GM20431 (cell line): ENCODE results near the gene HOXA3.

ENCODE experiments used
- in situ Hi-C: fragments of 300-500 bp; cut with MseI, MboI; formaldehyde crosslinking; loops from one replicate; pipeline ENCODE4 v1.15.0; 2020; ENCODE audit warnings: low sequenced_read_pairs; ENCODE audit not compliant: unreplicated experiment

Gene HOXA3

GRCh38 chr7:27122077-27122910, 30.1 kb downstream of the HOXA3 start:
- in situ Hi-C loops: no loop called here

GRCh38 chr7:27121684-27122076, 30.7 kb downstream of the HOXA3 start:
- in situ Hi-C loops: no loop called here

DNA sequence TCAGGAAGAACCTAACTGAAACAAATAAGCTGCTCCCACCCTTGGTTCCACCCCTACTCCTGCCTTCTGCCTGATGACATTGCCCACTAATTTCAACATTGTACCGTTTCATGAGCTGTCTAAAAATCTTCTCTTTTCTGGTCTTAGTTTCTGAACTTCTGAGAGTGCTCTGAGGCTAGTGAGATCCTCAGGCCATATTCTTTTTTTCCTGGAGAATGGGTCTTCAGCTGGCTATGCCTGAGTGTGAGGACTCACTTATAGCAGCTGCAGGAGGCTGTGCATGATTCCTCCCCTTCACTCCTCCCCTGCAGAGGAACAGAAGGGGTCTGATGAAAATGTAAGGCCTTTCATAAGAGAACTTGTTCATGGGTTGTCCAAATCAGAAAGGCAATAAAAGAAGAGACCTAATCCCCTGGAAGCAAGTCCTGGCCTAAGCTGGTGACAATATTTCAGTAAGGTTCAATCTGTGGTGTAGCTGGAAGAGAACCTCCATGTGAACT, 32.9 kb downstream of the HOXA3 start:
- in situ Hi-C loops: no loop called here

DNA sequence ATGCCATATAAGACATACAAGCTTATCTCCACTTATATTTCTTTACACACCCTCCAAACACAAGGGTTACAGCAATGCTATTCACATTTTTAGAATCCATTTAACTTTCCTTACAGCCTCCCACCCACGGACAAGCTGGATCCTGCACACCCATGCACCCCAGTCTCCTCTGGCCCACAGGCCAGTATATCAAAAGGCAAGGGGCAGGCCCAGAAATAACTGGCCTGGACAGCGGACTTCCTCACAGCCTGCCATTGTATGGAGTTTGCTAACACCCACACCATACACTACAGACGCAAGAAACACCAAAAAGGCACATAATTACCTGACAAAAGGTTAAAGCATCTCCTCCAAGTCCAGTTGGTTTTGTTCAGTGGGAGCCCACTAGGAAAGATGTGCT, 33.8 kb downstream of the HOXA3 start:
- in situ Hi-C loops: no loop called here

- in situ Hi-C loops: no loop called here
Observed at GRCh38 chr7:27117887-27118491, 34.4 kb downstream of the HOXA3 start.

DNA sequence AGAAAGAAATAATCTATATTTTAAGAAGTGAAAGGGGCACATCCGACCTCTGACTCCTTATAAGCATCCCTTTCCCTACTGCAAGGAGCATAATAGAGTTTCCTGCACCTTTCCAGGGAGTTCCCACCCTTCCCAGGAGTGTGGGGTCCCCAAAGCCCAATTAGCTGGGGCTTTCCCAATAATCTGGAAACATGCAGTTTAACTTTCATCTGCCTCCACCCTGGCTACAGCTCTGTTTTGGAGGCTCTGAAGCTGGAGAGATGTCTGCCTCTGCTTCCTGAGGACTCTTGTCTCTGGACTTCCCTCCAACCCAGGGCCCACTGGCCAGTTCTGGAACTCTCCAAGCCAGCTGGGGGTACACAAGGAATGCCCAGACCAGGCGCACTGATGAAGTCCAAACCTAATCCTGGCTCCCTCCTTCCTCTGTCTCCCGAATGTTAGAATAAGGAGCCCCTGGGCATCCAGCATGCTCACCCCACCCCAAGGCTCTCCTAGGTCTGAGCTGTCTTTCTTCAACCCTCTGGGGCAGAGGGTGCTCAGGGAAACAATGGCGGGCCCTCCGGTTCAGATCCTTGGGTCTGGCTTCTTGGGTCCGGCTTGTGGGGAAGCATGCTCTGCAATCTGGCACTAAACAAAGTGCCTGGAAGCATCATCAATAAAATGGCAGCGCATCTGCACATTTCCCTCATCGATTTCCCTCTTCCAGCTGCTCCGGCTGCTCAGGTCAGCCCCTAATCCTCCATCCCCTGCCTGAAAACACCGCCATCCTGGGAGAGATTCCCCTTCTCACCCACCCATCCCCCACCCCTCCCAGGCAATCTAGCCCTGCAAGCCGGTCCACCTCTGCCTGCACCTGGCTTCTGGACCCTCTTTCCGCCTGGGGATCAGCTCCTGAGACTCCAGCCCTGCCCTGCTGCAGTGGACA, 35.2 kb downstream of the HOXA3 start:
- in situ Hi-C loops: no loop called here

DNA sequence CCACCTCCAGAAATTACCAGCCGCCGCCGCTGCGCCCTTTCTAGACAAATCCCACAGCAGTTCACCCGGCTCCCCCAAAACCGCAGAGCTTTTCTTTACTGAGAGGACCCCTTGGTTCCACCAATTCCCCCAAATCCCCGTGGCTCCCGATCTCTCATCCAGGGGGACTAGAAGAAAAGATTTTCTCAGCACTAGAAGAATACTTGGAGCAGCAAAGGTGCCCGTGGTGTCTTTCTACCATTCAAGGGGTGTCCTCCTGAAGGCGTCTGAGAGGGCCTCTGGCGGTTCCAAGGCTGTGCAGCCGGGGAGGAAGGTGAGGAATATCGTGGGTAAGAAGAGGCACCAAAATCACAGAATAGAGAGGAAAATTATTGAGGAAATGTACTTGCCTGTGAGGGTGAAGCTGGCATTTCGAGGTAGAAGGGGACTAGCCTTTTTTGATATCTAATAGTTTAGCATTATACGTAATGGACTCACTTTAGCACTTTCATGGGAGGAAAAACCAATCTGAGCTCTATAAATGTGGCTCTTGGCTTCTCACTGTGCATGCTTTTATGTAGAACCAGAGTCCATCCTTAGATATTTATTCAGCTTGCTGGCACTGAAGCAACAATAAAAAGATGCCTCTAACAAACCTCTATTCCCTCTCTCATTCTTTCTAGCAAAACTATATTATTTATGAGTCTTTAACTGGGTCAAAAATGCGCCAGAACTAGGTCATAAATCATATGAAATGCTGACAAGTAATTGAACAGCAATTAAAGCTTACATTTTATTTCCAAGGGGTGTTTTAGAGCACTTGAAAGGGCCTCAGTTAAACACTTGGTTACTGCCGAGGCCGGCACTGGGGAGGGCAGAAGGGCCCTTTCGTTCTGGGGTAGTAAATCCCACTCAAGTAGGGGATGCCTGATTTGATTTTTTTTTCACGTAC, 36.1 kb downstream of the HOXA3 start:
- in situ Hi-C loops: no loop called here

DNA sequence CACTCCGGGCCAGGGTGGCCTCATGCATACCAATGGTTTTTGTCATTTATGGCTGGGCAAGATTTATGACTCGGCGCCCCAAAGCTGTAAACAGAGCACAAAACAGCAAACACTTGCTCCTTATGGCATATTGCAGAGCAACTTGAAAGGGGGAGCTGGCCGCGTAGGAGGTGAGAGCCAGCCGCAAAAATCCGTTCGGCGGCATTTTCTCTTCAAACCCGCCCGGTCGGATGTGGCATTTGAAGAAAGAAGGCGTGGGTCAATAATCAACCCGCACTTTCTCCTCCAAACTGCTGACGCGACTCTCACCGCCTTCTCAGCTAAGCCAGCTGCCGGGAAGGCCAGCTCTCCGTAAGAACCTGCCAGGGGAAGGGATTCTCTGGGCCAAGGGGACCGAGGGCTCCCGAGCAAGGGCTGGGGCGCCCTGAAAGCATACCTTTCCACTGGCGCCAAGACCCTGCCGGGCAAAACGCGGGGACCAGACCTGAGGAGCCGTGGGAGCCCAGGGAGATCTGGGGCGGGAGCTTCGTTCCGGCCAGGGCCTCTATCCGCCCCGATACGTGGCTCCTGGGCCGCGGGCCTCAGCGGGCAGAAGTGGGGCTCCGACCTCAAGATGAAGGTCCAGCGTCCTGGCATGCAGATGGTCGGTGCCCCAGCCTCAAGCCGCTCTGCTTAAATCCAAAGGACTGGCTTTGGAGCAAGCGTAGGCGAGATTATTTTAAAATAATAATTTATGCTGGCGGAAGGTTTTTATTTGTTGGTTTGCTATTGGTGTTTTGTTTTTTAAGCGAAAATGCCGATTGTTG, 37.0 kb downstream of the HOXA3 start:
- in situ Hi-C loops: no loop called here

GRCh38 chr7:27114881-27115220, 37.5 kb downstream of the HOXA3 start:
- in situ Hi-C loops: no loop called here

DNA sequence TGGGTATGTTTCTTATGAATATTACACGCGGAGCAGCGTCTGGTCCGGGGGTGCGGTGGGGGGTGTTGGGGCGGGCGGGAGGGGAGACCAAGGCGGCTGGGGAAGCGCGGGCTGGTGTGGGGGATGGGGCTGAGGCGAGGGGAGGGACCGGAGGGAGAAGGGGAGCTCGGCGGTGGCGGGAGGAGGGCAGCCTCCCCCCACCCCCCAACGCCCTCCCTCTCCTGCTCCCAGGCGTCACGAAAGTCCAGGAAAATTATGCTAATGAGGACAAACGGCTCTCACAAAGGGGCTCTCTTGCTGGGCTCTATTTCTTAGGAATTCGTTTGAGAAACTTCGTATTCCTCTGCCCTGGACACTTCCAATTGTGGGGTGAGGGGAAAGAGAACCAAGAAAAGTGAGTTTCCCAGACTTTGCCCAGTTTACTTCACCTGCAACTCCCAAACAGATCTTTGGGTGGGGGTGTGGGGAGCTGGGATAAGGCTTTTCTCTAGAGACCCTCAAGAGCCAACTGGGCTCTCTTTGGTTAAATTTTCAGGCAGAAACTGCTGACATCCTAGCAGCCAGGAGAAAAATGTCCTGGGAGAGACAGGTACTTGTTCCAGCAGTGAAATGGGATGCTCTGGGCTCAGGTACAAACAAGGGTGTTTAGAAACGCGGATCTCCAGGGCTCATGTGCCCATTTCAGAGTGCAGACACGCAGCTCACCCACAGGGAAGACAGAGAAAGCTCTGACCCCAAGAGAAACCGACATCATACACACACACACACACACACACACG, 38.2 kb downstream of the HOXA3 start:
- in situ Hi-C loops: no loop called here

DNA sequence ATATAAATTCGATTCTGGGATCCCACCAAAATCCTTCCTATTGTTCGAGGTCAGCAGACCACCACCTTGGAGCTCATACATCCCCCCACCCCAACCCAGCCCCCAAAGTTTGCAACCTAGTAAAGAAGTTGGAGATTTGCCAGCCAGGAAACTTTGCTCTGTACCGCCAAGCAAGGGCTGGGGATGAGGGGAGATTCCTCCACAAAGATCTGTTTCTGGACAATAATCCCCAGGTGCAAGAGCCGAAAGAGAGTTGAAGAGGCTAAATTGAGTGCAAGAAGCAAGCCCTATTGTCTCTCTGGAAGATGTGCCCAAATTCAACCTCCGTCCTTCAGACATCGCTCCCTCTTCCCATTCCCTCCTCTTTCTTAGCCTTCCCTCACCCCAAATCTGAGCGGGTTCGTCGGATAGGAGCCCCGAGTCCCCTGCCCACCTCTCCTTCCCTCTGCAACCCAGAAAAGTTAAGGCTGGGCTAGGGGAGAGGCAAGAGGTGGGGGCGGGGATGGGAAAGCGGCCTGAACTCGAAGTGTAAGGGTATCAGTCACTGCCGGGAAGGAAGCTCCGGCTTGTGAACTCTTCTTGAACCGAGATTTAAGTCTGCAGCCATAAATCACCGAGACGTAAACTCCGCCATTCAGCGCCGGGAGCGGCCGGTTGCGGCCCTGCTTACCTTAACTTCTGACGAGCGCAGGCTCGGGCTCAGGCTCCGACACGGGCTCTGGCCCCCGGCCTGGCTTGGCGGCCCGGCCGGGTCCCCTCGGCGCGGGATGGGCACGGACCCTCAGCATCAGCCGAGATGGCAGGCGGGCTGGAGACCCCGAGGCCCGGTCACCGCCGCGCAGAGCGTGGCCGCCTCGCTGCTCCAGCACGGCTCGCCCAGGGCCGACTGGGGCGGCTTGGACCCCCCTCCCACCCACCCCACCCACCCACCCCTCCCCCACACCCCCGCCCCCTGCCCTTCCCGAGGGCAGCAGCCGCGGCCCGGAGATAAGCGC, 39.1 kb downstream of the HOXA3 start:
- in situ Hi-C loops: no loop called here

- in situ Hi-C loops: no loop called here
Observed at GRCh38 chr7:27112361-27112760, 40.0 kb downstream of the HOXA3 start.

DNA sequence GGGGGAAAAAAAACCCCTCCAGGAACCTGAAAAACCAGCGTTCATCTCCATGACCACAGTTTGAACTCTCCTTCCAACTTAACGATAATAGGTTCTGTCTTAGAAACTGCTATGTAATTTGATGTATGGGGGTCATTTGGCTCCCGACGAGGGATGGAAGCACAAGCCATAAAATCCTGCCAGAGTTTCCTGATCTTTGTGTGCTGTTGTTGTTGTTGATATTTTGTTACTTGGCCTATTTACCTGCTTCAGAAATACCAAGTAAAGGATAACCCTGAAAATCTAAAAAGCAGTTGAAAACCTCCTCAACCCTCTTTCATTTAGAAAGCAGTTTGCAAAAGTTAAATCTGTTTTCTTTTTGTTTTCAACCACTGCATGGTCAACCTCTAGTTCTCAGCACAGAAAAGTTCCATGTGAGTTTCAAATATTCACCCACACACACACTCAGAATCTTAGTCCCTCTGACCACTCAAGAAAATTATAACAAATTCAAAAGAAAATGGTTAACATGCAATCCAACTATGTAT, 40.6 kb downstream of the HOXA3 start:
- in situ Hi-C loops: no loop called here

DNA sequence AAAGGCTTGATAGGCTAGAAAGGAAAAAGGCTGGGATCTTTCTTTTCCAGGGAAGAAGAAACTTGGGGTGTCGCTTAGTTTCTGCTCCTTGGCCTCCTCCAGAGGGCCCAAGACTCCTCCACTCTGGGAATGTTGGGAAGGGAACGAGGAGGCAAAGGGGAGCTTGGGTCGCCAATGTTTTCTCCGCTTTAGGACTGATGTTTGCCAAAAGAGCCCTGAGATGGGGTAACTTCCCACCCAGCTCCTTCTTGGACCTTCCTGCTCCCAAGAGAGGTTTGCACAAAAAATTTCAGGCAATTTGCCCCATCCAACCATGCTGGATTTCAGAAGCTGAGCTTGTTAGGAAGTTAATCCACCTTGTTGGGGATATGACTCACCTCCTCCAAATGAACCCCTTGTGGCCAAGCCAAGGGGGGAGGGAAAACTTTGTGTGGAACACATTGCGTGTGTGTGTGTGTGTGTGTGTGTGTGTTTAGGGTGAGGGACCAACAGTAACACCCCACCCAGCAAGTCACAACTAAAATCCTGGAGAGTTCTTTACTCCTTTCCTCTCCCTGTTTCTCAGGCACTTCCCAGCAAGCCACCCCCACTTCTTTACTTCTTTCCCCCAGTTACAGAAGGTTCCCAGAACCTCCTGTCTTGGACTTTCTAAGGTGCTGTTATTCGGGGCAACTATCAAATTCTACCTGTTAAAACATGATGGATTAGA, 41.2 kb downstream of the HOXA3 start:
- in situ Hi-C loops: no loop called here

DNA sequence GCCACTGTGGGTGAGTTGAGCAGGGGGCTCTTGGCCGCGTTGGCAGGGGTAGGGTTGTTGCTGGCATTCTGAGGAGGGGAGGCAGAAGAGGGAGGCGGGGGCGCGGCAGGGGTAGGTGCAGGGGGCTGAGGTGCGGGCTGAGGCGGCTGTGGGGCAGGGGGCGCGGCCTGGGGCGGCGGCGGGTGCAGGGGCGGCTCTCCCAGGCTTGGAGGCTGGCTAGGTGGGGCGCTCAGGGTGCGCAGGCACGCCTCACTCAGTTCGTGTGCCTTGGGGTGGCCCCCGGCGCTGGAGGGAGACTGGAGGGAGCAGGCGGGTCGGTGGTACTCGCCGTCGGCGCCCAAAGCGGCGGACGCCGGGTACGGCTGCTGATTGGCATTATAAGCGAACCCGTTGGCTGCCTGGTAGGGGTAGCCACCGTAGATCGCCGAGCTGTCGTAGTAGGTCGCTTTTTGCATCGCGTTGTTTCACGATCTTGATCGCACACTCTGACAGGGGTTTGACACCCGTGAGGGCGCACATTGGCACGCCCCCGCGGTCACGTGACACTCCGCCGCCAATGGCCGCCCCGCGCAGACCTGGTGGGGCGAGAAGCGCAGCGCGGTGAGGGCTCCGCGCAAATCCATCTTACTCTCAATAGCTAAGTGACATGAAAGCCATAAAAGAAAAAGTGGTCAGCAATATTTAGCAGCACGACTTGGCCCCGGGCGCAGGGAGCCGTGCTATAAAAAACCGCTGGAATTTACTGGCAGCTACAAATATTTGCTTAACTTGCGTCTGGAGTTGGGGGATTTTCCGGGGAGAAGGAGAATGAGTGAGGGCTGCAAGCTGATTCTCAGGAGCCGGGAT, 42.0 kb downstream of the HOXA3 start:
- in situ Hi-C loops: no loop called here
